HG03520 (cell line): Measurements from ENCODE around the gene ANK3.
"Not testable (repeated sequence)": the region's sequence is repeated elsewhere in the genome, so short reads cannot be mapped to it uniquely, and the experiment has no call there.

Source experiments
- ATAC-seq: cut with Tn5 transposase; IDR thresholded peaks from one replicate; pipeline ENCODE4 v1.9.1; 2021; ENCODE audit warnings: mild to moderate bottlenecking, moderate library complexity; ENCODE audit not compliant: unreplicated experiment

The ANK3 gene

DNA sequence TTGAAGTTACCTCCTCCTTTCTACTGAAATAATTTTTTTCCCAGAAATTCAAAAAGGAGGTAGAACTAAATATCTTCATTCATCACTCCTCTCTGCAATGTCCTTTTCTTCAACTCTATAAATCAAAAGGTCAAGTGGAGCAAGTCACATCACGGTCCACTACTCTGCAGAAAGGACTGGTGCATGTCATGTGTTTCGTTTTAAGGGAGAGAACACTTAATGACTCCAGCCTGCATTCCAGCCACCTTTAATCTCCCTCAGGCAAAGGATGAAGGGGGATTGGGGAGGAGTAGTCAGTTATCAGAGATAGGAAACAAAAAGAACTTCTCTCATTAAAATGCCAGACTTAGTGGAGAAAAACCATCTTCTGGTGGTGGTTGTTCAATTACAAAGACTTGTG lies 78.9 kb downstream of the ANK3 start:
- ATAC-seq = no peak

DNA sequence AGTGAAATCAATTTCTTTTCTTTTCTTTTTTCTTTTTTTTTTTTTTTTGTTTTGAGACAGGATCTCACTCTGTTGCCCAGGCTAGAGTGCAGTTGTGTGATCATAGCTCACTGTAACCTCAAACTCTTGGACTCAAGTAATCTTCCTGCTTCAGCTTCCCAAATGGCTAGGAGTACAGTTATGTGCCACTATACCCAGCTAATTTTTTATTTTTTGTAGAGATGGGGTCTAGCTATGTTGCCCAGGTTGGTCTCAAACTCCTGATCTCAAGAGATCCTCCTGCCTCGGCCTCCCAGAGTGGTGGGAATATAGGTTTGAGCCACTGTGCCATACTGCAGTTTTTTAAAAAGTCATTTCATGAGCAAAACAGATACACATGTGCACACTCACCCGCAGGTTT lies 79.8 kb downstream of the ANK3 start:
- ATAC-seq = no peak

DNA sequence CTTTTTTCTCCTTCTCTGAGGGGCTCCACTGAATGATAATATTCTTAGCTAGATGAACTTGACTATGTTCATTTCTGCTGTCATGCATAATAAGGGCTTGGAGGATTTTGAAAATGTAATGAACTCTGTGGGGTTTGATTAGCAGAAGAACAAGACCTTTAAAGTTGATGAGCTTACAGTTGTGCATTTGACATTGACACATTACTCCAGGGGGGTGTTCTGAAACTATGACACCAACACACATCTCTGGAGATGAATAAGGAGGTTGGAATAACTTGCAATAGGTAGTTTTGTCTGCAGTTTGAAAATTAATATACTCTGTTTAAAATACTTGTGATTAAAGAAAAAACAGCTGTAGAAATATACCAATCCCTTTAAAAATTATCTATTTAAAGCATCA lies 80.3 kb downstream of the ANK3 start:
- no peak for ATAC-seq

DNA sequence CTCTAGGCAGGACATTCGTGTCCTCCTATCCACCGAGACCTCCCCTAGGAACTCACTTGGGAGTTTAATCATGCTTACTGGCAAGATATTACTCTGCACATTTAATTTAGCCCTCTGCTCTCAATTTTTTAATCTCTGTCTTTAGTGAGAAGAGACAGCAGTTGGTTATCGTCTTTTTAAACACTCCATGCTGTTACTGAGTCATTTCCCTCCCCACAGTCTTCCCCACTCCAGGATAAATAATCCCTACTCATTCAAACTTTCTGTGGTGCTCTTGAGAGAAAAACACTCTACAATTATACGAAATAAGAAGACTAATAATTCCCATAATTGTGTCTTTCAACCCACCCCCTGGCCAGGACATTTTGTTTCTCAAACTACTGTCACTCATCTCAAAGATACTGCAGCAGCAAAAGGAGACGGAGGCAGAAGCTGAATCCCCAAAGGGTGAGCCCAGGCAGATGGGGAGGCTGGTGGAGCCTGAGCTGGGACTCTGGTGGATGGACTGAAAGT lies 84.2 kb downstream of the ANK3 start:
- no peak for ATAC-seq

DNA sequence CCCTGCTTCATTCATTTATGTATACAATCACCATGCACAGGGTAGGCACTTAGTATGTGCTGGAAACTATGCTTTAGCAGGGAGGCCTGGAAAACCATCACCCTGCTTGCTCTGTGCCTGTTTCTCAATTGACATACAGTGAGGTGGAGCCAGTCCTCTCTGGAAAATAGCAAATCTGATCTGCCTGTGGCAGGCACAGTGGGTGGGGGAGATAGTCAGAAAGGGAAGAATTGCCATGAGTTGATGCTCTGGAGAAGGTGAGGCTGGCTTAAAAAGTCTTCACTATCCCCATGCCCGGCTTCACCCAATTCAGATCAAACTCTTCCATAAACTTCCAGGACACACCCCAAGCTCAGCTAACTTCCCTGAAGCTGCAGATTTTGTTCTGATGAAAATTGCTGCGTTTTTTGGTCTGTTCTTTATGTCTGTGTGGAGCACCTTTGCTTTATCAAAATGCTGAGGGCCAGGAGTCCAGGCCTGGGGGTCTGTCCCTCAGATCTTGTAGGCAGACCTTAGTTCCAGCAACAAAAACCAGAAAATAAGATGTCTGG lies 84.8 kb downstream of the ANK3 start:
- ATAC-seq = no peak

DNA sequence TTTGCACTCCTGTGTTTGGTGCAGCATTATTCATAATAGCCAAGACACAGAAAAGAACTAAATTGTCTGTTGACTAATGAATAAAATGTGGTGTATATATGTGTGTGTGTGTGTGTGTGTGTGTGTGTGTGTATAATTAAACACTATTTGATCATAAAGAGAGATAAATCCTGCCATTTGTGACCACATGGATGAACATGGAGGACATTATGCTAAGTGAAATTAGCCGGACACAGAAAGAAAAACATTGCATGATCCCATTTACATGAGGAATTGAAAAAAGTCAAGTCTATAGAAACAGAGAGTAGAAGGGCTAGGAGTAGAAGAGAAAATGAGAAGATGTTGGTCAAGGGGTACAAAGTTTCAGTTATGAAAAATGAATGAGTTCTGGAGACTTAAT lies 85.9 kb downstream of the ANK3 start:
- ATAC-seq = no peak

DNA sequence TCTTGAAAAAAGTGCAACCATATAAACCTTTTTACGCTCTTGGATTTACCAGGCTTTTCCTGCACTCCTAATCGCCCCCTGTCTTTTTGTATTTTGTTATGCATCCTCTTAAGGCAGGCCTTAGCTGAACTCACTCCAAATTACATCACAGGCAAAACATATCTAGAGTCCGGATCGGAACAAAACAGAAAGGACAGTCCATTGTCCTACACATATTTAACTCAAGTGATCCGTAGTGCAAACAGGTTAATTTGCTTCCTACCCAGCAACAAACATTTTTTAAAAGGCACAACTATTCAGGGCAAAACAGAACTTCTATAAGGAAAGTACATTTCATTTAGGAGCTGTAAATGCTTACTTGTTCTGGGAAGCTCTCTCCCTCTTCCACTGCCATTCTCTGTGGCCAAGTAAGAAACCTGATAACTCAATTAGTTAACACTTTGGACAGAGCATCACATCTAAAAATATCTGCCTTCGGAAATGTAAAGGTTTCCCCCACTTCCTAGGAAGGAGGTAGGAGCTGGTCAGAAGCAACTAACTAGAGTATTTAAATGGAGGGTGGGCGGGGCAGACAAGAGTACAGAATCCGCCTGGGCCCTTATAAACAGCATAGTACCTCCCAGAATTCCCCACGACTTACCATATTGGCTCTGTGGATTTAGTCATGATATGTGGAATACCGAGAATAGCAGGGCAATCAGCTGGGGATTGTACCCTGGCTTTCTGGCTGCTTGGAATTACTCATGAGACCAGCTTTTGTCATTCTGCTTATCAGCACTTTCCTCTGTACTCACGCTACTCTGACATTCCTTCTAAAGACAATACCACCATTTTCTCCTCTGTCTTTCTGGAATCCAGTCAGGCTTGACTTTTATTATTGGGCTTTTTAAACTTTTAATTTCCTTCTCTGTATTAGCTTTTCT lies 89.5 kb downstream of the ANK3 start:
- ATAC-seq = no peak

DNA sequence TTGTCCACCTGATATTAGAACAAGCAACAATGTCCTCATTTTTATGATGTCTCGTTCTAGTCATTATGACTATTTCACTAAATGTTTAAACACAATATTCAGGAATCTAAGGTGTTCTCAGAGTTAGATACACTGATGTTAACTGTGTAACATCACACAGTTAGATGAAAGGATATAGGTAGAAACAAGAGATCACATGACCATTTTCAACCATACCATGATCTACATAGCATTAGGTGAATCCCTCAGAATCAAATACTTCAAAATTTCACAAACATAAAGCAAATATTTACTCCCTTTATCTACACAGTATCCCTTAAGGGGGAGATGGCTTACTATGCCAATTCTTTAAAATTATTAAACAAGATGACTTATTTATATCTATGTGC lies 90.3 kb downstream of the ANK3 start:
- ATAC-seq = no peak

DNA sequence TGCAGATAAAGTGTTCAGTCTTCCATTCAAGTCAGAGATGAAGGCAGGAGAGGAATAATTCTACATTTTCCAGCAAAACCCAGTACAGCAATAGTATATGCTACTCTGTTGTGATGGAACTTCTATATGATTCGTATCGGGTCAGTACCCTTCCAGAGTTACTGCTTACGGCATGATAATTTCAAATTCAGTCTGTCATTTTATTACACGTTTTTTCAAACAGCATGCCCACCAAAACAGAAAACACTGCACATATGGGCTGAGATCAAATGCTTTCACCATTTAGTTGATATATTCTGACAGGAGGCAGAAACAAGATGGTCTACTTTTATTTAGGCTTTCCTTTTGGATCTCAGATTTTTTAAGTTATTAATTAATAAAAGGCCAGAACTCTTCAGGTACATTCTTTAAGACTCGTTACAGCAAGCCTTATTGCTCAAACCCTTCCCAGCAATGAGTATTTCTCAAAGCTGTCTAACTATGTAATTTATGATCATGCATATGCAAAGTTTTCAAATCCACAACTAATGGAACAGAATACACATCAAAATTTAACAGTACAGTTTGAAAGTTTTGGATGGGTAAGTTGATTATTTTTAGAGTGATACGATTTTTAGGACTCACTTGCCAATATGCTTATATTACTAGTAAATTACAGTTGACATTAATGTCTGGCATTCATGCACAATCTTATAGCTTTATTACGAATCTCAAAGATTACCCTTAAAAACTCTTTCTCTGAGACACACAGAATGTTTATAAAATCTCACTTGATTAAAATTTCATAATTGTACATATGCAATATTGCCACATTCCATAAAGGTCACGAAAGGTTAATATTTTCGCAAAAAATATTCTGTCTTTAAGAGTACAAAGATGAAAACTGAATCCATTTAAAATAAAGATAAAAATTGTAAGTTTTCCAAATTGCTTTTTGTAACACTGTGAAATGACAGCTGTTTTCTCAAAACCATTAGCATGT lies 91.0 kb downstream of the ANK3 start:
- ATAC-seq = no peak

DNA sequence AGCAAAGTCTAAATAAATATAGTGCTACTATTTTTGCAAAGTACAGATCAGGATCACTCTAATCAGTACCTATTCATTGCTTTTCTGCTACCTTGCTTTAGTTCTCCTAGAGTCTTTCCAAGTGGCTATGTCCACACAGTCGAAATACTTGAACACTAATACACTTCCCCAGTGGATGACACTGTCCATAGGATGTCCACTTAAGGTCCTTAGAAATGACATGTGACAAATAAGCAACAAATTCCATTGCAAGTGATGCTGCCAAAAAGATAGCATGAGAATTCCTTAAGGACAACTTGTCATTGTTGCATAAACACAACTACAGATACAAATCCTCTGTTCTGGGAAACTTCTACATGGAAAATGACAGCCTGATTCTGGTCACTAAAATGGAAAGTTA lies 93.6 kb downstream of the ANK3 start:
- no peak for ATAC-seq

DNA sequence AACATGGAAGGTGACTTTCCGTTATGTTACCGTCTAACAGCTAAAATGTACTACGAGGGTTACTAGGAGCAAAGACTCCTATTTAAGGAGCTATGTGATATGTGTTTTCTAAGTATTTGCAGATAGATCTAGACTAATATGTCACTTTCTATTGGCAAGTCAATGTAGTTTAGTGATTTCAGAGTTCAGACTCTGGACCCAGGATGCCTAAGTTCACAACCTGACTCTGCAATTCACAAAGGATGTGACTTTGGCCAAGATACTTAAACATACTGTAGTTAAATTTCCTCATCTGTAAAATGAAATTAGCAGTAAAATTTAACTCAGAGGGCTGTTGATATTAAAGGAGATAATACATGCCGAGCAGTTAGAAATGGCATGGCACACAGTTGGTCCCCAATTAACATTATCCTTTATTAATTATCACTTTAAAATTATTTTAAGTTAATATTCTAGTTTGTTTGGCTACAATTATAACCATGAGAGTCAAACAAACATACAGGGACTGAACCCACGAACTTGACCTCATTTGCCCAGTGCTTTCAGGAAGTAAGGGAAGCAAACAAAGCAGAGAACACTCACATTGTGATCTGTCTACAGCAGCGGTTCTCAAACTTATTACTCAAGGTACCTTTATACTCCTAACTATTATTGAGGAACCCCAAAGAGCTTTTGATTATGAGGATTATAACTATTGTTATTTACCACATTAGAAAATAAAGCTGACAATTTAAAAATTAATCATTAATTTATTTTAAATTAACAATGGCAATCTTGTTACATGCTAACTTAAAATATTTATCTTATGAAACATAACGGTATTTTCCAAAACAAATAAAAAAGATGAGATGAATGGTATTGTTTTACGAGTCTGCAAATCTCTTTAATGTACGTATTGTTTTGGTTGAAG lies 94.4 kb downstream of the ANK3 start:
- ATAC-seq = no peak

DNA sequence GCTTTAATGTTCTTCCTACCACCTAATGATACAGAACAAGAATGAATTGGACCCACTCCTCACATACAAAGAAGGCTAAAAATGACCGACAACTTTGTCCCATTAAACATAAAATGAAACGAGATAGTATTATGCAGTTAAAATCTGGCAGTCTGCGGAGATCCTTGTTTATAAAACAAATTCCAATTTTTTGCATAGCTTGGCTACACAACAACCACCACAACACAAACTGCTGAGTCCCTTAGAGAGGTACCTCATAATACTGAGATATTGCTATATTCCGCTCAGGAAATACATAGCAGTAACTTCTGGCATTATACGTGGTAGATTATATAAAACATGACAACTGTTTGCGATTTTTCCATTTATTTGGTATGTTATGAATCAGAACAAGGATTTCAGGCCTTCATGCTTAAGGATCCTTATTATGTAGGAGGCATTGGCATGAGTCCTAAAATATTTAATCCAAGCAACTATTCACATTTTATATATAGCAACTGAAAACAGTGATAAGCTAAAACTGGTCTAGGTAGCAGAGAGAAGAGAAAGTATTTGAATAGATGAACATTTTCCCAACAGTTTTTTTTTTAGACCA lies 96.0 kb downstream of the ANK3 start:
- no peak for ATAC-seq

DNA sequence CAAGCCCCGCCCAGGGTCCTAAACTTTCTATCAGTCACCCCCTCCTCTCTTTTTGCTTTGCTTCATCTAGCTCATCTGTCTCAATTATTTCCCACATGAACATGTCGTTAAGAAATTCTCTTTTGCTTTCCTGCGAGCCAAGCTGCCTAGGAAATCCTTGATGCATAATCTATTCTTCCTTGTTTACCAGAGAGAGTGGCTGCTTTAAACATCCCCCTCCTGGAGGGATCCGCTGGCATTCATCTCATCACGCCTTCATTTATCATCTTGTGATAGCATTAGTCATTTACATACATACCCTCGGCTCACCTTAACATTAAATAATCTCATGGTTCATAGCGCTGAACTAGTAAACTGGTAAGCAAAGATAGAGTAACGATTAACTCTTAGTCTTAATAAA lies 96.7 kb downstream of the ANK3 start:
- ATAC-seq = no peak

DNA sequence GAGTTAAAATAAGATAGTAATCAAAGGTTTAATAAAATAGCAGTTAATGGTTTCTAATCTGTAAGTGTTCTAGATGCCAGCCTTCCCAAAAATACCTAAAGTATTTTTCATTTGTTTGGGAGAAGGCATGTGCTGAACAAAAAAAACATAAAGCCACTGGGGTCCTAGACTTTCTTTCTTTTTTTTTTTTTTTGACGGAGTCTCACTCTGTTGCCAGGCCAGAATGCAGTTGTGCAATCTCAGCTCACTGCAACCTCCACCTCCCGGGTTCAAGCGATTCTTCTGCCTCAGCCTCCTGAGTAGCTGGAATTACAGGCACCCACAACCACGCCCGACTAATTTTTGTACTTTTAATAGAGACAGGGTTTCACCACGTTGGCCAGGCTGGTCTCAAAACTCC lies 97.1 kb downstream of the ANK3 start:
- not testable (repeated sequence) for ATAC-seq

DNA sequence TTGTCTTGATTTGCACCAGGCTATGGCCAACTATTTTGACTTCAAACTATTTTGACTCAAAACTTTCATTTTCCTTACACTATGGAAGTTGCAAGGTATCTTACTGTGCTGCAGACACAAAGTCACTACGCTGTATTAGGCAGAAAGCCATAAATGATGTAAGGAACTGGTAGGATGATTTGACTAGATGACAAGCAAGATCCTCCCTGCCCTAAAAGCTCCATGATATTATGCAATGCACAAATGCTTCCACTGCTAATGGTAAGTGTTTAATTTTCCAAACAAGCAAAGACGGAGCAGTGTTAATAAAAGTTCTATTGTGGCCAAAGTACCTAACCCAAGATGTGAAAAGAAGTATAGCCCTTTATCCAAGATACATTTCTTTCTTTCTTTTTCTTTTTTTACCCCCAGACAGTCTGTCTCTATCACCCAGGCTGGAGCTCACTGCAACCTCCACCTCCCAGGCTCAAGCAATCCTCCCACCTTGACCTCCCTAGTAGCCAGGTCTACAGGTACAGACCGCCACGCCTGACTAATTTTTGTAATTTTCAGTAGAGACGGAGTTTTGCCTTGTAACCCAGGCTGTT lies 98.2 kb downstream of the ANK3 start:
- ATAC-seq = no peak

DNA sequence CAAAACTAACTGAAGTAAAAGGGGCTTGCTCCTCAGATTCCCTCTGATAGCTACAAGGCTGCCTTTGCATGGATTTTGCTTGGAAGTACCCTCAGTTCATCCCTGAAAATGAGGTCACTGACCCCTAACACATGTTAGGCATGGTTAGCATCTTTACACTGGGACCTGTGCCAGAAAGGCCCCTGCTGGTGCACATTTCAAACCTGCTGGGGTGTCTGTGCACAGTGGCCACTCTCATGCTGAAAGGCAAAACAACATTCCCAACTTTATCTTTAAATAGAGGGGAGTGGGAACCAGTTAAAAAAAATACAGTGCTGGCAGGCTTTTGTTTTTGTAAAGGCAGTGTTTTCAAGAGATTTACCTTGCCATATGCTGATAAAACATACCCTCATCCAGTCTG lies 99.1 kb downstream of the ANK3 start:
- ATAC-seq = no peak

DNA sequence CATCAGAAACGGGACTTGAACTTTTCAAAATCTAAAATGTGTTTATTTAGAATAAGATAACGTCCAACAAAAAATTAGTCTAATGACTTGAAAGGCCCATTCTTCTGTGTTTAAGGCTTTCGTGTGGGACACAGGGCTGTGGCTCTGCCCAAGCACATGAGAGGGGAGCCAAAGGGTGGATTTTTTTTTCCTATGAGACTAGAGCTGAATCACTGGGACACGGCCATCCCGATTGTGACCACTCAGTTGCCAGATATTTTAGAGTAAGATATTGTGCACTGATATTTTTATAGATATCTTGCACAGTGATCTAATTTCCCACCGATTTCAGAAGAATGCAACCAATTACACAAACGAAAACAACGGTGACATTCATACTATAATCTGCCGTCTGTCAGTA lies 99.9 kb downstream of the ANK3 start:
- ATAC-seq = no peak

DNA sequence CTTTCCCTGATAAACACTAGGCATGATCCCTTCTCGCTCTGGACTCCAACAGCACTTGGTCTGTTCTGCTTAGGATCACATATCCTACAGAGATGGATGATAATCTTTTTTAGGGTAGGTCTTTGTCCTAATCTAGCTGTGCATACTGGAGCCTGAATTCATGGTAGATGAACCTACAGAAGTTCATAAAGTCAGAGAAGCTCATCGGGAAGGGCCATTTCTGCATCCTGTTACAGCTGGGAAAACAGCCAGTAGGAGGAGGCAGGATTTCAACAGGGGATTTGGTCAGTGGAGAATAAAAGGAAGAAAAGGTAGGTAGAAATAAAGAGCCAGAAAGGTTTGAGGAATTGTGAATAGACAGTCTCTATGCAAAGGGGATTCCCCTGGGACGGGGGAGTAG lies 101.4 kb downstream of the ANK3 start:
- ATAC-seq = no peak

DNA sequence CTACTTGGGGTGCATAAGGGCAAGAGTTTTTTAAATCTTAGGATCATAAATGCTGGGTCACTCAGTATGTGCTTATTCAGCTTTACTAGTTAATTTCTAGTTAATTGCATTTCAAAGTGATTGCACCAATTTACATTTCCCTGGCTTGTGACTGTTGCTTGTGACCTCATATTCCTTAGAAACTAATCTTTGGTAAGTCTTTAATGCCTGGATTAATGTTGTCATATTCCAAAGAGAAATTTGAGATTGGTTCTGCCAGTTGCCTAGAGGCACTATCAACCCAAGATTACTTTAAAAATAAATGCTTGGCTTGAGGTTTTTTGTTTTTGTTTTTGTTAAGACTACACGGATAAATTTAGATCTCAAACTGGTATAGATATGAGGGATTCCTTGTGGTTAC lies 103.1 kb downstream of the ANK3 start:
- ATAC-seq = no peak

DNA sequence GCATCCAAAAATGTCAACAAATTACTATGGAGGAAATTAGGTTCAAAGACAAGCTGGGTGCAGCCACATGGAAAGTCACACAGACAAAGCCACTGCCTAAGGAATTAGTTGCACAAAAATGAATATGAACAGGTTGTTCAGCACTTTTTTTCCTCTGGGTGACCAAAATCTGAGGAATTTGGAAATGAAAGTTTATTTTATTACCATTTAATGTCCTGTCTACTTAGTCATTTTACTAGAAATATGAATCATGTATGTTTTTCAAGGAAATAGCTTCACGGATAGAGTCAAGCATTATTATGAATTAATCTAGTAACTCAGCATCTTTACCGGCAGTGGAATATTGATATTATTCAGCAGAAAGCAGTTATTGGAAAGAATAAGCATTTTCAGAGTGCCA lies 106.3 kb downstream of the ANK3 start:
- no peak for ATAC-seq
